ENCODE results near the gene TRIM62.

Gene TRIM62

GRCh38 chr1:33180226-33180910 is 1.5 kb downstream of the TRIM62 start:
- no peak for DNase-seq

- no peak for DNase-seq
Observed at GRCh38 chr1:33178836-33179439, 2.9 kb downstream of the TRIM62 start.

- DNase-seq = no peak
Observed at GRCh38 chr1:33177996-33178540, 3.8 kb downstream of the TRIM62 start.

- no peak for DNase-seq
Observed at GRCh38 chr1:33176887-33177286, 5.0 kb downstream of the TRIM62 start.

- DNase-seq = no peak
Observed at GRCh38 chr1:33176362-33176850, 5.4 kb downstream of the TRIM62 start.

GRCh38 chr1:33175865-33176264 is 6.0 kb downstream of the TRIM62 start:
- no peak for DNase-seq

GRCh38 chr1:33173091-33173490 is 8.8 kb downstream of the TRIM62 start:
- no peak for DNase-seq

- no peak for DNase-seq
Observed at GRCh38 chr1:33171977-33172813, 9.6 kb downstream of the TRIM62 start.

- DNase-seq = no peak
Observed at GRCh38 chr1:33170351-33171274, 11.2 kb downstream of the TRIM62 start.

GRCh38 chr1:33169290-33170055 is 12.4 kb downstream of the TRIM62 start:
- DNase-seq = no peak

- no peak for DNase-seq
Observed at GRCh38 chr1:33168556-33169289, 13.1 kb downstream of the TRIM62 start.

- DNase-seq = no peak
Observed at GRCh38 chr1:33167650-33168447, 14.0 kb downstream of the TRIM62 start.

GRCh38 chr1:33165809-33166208 is 16.0 kb downstream of the TRIM62 start:
- no peak for DNase-seq

GRCh38 chr1:33165209-33165608 is 16.6 kb downstream of the TRIM62 start:
- no peak for DNase-seq

- DNase-seq = no peak
Observed at GRCh38 chr1:33163621-33164519, 18.0 kb downstream of the TRIM62 start.

GRCh38 chr1:33162141-33162540 is 19.7 kb downstream of the TRIM62 start:
- no peak for DNase-seq

GRCh38 chr1:33161061-33161681 is 20.7 kb downstream of the TRIM62 start:
- no peak for DNase-seq

GRCh38 chr1:33159577-33159976 is 22.3 kb downstream of the TRIM62 start:
- DNase-seq = no peak
